ENCODE results near the gene CBFB. TPM values are rescaled to one million over a fixed set of nuclear protein-coding genes. Genes with fewer than 3 reads are reported as not detected.

The CBFB gene
- total and polyA plus RNA-seq, 9 of the 15 experiments (the other 6 are each of a cell fraction or from before 2014, with no cell fraction given), result 22.0 to 112 (median 66.5) TPM

DNA sequence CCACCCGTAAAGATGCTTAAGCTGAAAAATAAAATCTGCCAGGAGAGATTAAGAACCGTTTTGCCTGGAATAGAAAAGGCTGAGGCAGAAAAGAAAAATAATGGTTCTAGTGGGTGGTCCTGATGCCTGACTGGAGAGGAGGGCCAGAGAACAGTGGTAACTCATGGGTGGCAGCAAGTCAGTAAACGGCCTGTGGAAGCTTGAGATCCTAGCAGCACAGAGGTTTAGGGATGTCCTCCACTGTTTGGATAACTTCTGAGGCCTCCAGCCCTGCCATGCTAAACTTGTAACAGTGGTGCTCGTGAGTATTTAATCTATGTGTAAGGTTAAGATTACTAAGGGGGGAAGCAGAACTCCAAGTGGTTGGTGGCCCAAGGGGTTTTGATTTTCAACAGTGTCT, 59.6 kb downstream of the CBFB start (continued):
- TF ChIP-seq, protein P1, sequence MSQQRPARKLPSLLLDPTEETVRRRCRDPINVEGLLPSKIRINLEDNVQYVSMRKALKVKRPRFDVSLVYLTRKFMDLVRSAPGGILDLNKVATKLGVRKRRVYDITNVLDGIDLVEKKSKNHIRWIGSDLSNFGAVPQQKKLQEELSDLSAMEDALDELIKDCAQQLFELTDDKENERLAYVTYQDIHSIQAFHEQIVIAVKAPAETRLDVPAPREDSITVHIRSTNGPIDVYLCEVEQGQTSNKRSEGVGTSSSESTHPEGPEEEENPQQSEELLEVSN (IDR thresholded peaks at IDR 0.05; ENCODE audit: borderline replicate concordance in 1 of 2, extremely low read depth in 1 of 2, insufficient read depth in 1 of 2, insufficient read length in 1 of 2, low read depth in 1 of 2, low read length in 1 of 2, poor library complexity in 1 of 2, severe bottlenecking in 1 of 2), result no peak
- TF ChIP-seq NR4A1 (CRISPR knock-in tag; IDR thresholded peaks at IDR 0.05) (no peak), NR4A1 (tag; IDR thresholded peaks at IDR 0.05) (no peak), NFIC (IDR thresholded peaks at IDR 0.05) (no peak)

DNA sequence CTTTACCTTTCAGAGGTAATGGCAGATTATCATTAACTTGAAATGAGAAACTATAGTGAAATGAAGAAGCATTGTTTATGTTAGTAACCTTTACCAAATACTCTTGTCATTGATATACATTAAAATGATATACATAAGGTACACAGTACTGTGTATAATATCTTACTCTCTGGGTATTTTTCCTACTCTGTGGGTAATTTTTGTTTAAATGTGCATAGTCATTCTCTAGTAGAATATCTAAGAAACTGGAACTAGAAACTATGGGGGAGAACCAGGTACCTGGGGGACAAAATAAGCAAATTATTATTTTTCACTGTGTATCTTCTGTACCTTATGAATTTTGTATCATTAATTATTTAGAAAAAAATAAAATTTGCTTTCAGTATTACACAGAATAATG, 60.2 kb downstream of the CBFB start:
- Histone ChIP-seq H4K20me1 (replicated peaks; ENCODE audit: control insufficient read depth, insufficient read depth, low read length) (no peaks in the 10 kb centered on the region), H3K79me2 (ENCODE audit: control insufficient read depth, insufficient read depth, low read length) (no peaks in the 10 kb centered on the region), H3K9me1 (ENCODE audit: control insufficient read depth, insufficient read depth, low read length) (no peaks in the 10 kb centered on the region), H3K9ac (ENCODE audit: insufficient read depth in 1 of 2, low read depth in 2 of 2, low read length in 2 of 2) (no peak overlapping the region), H3K4me2 (ENCODE audit: insufficient read depth, low read length) (no peak overlapping the region), H2AFZ (ENCODE audit: low read depth, low read length) (no peak overlapping the region; the same call in 1 of the 2 replicates), H3K4me3 (no peak overlapping the region), H3K4me1 (replicated peaks in 1 of 2; ENCODE audit: control insufficient read depth in 2 of 2, insufficient read depth in 2 of 2, low read length in 2 of 2) (peaks cover 0 to 3% of the 10 kb centered on the region in 2 experiments; a peak in 1 of 5 replicates), H3K9me3 (replicated peaks; ENCODE audit: control insufficient read depth, insufficient read depth, low read depth, low read length) (no peaks in the 10 kb centered on the region), H3K27me3 (ENCODE audit: control insufficient read depth in 2 of 2, insufficient read depth in 2 of 2, low read length in 2 of 2) (no peaks in the 10 kb centered on the region), H3K27ac (ENCODE audit: extremely low read depth, low read depth, low read length) (no peak overlapping the region), H3K36me3 (ENCODE audit: control insufficient read depth, insufficient read depth, low read length) (peaks cover 21% of the 10 kb centered on the region; the same call in 2 of the 3 replicates)
- peak; percentile 60; the same call in 1 of the 2 replicates for TF ChIP-seq NFE2L1 (tag; IDR thresholded peaks at IDR 0.05; ENCODE audit: borderline replicate concordance, low read depth)
- peak; percentile 67 for TF ChIP-seq C11orf30 (IDR thresholded peaks at IDR 0.05; ENCODE audit: low read depth)
- TF ChIP-seq MAFK (IDR thresholded peaks at IDR 0.05; ENCODE audit: low read length), result peak; percentile 21; the same call in 1 of the 2 replicates
- no peak for TF ChIP-seq PHB (CRISPR knock-in tag; IDR thresholded peaks at IDR 0.05)
- peak; percentile 78 for TF ChIP-seq MAFG (tag; conservative IDR thresholded peaks at IDR 0.05)
- TF ChIP-seq ZNF316 (IDR thresholded peaks at IDR 0.05), result peak; percentile 68
- peak; percentile 47; the same call in 1 of the 2 replicates for TF ChIP-seq NFE2 (IDR thresholded peaks at IDR 0.05; ENCODE audit: low read depth)
- no peak for TF ChIP-seq PHF21A (IDR thresholded peaks at IDR 0.05; ENCODE audit: borderline replicate concordance, low read depth)
- peak; percentile 19; the same call in 1 of the 2 replicates for TF ChIP-seq MAFF (IDR thresholded peaks at IDR 0.05; ENCODE audit: low read length)
- CTCF ChIA-PET (ENCODE audit: low intra/inter-chr PET ratio), result no interaction called here
- FAIRE-seq (no peak), ATAC-seq (peak; percentile 59), DNase-seq (ENCODE audit: extremely low read depth in 1 of 4, low spot score in 3 of 4) (no peak)
- in situ Hi-C loops (cut with MboI), result no loop called here
- BruUV-seq (replicated peaks), result no TSS peak
- POLR2A ChIA-PET, result interaction anchor here (0.7 kb wide), 1 partner anchor 7 kb away, joined by 3 read pairs; no protein-coding TSS in a partner anchor
- intact Hi-C loops (cut with micrococcal nuclease), result no loop called here
